ENCODE measurements around the gene NRGN.
A peak's percentile ranks its signal among the peaks of the same experiment; 100 is the strongest.

The NRGN gene

DNA sequence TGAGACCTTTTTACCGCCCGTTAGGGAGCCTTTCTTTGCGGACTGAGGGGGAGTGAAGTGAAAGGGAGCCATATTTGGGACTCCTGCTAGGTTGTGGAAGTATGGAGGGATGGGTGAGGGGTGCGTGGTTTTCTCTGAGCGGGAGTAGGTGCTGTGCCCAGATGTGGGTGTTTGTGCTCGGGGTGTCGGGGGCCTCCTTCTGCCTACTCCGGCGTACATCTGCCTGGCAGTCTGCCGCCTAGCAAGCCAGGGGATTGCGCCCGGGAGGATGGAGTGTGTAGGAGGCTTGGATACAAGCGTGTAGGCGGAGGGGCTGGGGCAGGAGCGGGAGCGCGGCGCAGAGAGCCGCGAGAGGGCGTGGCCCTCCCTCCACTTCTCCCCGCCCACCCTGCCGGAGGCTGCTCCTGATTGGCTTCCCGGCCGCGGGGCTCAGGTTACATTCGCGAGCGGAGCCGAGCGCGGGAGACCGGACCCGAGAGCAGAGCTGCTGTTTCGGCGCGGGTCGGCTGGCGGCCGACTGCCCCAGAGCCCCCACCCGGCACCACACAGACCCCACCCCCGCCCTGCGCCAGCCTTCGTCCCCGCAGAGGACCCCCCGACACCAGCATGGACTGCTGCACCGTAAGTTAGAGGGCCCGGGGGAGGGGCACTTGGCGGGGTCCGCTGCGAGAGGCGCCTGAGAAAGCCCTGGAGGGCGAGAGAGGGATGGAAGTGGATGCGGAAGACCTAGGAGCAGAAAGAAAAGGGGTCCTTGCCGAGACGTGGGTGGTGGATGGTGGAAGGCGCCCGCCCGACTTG, at the start of gene NRGN:
Gene NRGN, plus strand, starts transcription at position 464 of the 798 bp plus-strand sequence. Its CDS starts 143 bp downstream, at position 607.
- DNase-seq (ENCODE audit: low spot score), result peak; percentile 81

DNA sequence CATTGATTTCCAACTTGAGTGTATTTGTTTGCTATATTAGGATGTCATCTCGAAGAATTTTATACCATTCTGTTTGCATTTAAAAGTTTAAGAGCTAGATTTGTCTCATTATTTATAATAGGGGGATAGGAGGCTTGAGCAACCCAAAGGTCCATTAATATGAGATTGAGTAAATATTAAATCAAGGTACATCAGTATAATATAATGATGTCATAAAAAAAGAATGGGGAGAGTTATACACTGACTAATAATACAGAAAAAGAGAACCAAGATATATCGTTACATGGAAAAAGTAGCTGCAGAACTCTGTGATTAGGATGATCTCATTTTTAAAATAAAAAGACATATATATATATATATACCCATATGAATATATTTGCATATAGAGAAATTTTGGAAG, 46.6 kb upstream of the NRGN start:
- no peak for DNase-seq (ENCODE audit: low spot score)

DNA sequence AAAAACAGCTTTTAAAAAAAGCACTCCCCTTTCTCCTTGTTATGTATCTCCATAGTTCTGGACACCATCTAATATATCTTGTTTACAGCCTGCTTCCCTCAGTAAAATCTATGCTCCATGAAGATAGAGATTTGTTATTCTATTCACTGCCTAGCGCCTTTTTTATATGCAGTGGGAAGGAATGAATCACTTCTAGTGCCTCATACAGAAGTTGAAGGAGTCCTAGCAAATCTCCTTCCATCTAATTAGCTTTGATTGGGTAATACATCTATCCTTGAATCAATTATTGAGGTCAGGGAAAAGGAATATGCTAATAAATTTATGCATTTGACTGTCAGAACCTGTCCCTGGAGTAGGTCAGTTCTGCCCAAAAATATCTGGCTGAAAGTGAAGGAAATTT, 40.2 kb upstream of the NRGN start:
- DNase-seq (ENCODE audit: low spot score), result no peak

DNA sequence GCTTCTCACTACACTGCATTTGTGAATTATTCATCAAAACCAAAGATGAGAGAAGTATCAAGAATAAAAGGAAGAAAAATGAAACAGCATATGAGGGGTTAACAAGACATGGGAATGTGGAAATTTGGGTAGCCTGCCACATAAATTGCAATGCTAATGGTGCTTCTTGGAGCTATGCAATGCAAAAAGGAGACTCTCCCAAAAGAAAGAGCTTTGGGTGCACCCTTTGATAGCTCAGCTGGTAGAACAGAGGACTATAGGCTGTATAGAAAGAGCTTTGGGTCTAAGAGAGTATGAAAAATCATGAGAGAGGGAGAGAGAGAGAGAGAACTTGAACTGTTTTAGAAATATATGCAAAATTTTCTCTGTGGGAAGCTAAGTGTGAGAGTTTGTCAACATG, 39.7 kb upstream of the NRGN start:
- DNase-seq (ENCODE audit: low spot score), result no peak

DNA sequence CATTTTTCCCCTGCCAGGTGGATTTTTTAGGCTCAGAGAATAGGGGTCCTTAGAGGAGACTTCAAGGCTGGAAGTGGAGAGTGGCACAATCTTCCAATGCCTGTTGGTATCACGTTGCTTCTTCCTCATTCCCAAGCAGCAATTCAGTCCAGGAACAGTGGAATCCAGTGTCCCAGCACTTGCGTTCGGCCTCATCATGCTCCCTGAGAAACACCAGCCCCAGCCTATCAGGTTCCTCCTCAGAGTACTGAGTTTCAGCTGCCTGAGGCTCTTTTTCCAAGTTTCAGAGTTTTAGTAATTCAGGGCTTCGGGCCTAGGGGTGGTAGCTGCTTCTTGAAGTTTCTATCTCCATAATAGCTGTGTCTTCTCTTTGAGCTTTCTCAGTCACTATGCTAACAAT, 31.9 kb upstream of the NRGN start:
- no peak for DNase-seq (ENCODE audit: low spot score)

DNA sequence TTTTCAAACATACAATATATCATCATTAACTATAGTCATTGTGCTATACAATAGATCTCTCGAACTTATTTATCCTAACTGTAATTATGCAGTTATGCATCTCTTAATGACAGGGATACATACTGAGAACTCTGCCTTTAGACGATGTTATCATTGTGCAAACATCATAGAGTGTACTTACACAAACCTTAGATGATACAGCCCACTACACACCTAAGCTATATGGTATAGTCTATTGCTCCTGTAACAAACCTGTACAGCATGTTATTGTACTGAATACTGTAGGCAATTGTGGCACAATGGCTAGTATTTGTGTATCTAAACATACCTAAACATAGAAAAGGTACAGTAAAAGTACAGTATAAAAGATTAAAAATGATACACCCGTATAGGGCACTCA, 27.4 kb upstream of the NRGN start:
- DNase-seq (ENCODE audit: low spot score), result no peak

DNA sequence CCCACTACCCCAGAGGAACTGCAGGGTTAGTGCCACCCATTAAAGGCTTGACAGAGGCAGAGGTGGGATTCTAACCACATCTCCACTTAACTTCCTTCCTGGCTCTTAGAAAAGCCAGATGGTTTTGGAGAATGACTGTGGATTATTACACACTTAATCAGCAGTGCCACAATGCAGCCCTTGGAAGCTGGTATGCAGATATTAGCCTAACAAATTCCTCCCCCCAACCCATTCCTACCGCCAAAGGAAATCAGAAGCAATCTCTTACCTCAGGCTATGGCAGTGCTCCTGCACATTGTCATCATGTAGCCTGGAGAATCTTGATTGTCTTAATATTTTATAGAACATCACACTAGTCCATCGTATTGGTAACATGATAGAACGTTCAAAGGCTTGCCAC, 23.2 kb upstream of the NRGN start:
- DNase-seq (ENCODE audit: low spot score), result no peak

DNA sequence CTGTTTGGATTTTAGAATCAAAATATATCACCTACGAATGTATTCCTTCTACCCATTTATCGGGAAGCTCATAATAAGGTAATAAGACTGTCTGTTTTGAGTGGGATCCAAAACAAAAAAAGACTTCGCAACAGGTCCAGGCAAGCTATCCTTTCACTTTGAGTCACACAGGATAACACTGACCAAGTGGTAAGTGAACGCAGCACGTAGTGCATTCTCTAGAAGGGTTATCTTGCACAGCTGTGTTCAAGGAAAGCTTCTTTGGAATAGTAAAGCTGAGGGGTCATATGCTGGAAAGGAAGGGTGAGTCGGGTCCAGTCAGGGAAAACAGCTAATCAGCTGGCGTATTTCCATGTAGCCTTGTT, 22.3 kb upstream of the NRGN start:
- no peak for DNase-seq (ENCODE audit: low spot score)

DNA sequence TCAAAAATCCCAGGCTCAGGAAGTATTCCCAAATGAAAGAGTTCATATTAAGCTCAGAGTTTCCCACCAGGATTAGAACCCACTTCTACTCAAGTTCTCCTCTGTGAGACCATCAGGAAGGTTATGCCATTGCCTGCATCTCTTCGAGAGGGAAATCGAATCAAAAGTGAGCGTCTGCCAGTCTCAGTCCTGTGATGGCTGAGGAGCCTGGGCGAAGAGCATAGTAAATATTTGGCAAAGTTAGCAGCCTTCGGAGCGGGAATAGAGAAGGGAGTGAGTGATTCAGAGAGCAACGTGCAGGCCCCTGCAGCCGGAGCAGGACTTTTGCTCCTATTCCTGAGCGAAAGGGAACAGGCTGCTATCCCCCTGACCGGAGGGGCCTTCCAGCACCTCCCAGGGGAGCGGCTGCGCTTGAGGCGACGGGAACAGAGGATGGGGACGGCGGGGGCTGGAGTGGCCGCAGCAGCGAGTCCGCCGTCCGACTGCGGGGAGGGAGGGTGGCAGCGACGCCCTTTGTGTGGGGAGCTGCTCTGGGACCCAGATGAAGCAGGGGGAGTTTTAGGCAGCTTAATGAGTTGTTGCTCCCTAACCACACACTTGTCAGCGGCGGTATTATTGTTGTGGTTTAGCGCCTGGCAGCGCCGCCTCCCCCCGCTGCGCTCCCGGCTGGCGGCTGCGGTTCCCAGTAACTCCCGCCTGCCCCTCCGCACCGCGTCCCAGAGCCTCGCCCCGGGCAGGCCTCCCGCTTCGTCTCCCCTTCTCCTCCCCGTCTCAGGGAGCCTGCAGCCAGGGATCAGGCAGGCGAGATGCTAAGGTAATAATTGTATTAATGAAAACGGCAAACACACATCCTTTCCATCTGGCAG, 21.7 kb upstream of the NRGN start:
- DNase-seq (ENCODE audit: low spot score), result peak; percentile 12

DNA sequence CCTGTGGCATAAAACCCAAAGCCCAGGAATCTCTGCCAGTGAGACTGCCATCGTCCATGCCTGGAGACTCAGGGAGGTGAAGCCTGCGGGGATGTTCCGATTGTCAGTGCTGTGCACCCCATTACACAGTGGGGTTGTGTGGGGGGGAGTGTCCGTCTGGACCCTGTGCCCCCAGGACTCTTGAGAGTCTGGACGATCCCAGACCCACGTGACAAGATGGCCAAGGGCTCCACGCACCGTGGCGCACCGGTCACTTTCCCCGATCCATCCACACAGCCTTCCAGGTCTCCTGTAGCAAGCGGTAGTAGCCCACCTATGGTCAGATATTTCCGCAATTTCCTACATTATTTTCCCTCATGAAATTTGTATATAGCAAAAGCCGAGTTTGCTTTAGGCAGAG, 20.9 kb upstream of the NRGN start:
- no peak for DNase-seq (ENCODE audit: low spot score)

DNA sequence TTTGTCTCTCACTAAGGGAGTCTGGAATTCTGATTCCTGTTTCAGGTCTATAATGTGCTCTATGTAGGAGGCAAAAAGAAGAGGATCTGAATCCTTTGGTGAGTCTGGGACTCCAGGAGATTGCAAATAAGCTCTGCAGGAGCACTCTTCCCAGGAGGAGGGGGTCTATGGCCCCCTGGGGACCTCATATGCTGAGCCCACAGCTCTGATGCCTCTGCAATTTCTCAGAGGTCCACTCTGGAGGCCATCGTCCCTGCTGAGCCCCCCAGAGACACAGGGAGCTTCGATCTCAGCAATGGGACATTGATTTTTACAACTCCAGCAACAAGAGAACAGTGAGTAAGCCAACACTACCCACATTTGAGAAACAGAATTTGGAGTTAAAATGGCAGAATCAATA, 20.2 kb upstream of the NRGN start:
- no peak for DNase-seq (ENCODE audit: low spot score)

DNA sequence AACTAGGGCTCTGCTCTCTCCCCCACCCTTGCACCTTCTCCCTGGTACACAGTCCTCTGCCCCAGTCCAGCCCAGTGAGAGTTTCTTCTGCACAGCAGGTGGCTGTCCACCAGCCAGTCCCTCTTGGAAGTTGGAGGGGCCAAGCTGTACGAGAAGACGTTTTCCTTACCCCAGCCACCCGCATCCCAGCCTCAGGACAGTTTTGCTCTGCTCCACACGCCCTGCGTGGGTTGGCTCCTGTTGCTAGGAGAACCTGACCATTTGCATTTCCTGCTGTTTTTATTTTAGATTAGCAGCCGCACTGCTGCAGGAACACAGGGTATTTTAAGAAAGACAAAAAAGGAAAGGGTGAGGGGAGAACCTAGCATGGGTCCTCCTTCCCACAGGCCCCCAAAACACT, 17.6 kb upstream of the NRGN start:
- DNase-seq (ENCODE audit: low spot score), result no peak

DNA sequence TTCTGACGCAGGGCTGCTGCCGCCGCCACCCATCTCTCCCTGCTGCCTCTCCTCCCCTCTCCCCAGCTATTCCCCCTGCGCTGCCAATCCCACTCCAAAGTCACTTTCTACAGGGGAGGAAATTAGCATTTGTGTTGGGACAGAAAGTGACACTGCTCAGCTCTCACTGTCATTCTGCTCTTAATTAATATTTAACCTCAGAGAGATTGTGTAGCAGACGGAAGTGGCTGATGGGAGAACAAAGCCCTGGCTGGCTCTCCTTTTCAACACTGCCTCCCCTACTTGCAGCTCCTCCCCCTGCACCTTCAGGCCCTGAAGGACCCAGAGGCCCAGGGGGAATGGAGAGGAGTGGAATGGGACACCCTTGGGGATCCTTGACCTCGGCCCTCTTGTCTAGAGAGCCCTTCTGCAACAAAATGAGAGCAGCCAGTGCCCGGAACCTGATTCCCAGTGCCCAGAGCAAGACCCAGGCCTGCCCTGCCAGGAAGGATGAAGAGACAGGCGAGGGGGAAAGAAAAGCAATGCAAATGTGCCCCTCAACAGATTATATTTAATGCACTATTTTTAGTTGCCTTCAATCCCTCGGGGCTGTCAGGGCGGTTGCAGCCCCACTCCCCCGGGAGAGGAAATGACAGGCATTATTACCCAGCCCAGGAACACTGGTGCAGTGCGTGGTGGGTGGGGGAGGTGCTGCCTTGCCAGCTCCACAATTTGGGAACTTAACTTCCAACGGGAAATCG, 14.6 kb upstream of the NRGN start:
- DNase-seq (ENCODE audit: low spot score), result no peak

DNA sequence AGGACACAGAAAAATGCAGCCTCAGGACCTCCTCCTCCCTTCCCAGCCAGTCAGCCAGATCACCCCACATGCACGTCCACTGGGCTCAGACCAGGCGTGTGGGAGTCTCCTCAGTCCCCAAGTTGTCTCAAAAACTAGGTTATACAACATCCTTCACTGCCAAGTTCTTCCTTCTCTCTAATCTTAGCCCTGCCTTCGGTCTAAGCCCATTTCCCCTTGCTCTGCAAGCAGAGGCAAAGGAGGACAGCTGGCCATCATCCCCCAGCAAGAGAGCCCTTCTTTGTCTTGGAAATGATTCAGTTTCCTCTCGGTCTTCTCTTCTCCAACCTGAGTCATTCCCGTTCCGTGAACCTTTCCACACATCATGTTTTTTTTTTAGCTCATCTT, 14.0 kb upstream of the NRGN start:
- no peak for DNase-seq (ENCODE audit: low spot score)

DNA sequence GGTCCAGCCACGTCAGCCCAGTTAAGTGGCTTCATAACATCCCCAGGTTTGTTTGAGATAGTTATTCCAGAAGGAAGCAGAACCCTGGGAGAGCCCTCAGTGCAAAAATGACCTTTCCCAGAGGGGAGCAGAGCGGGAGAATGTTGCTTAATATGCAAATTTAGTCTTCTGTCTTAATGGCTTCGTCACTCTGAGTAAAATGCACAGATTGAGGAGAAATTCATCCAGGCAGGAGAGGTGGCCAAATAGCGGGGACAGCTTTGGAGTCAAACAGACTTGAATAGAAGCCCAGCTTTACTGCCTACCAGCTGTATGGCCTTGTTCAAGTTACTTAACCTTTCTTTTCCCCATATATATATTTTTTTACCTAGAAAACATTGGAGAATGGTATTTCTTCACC, 12.3 kb upstream of the NRGN start:
- no peak for DNase-seq (ENCODE audit: low spot score)

DNA sequence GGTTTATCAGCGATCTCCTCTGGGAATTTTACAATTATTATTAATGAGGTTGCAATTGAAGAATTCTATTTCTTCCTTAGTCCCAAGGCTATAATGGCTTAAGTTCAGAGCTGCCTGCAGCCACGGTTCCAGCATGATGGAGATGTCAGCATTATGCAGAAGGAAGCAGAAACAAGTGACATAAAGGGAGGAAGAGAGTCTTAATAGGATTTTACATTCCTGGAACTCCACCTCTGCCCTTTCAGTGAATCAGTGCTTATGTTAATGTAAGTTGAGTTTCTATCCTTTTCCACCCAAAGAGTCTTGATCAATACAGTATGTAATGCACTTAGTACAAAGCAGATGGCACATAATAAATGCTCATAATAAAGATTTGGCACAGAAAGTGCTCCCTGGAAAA, 11.6 kb upstream of the NRGN start:
- DNase-seq (ENCODE audit: low spot score), result no peak

DNA sequence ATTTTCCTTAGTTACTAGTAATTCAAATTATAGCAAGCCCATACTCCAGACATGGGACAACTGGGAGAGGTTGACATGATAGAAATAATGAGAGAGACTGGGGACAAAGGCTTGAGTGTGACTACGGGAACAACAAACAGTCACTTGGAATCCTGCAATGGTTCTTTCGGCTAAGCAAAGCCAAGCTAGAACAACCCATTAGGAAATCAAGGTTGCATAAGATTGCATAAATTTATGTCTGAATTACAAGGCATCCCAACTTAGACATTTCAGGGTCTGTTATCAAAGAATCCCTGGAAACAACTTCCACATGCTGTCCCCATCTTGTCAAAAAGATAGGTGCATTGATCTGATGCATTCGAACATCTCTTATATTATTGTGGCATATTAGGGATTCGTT, 10.2 kb upstream of the NRGN start:
- DNase-seq (ENCODE audit: low spot score), result no peak

DNA sequence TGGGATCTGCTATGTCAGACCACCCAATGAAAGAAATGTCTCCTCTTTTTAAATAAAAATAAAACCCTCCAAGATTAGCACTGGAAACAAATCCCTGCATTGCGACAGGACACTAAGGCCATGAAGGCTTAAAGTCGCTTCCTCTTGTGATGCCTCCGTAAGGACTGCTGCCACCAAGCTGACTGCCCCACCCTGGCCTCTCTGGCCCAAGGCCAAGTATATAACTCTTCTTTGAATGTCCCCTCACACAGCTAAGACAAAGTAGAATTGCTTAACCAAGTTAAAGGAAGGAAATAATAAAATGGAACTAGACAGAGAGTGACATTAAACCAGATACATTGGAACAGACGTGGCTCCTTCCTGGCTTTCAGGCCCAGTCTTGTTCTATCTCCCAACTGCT, 7.5 kb upstream of the NRGN start:
- no peak for DNase-seq (ENCODE audit: low spot score)

DNA sequence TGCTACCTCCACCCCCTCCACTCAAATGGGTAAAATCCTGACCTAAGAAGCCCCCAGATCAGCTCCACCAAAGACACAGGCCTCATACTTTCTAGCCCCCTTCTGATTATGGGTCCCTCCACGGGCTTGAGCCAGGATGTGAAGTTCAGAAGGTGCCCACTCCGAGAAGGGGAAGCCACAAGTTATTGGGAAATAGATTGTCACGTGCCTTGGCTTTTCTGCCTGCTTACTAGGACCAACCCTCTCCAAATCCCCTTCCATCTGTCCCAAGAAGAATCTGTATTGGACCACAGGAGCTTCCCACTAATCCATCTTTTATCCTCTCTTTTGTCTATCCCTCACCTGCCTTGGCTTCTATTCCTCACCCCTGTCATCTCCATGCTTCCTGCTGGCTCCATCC, 3.0 kb upstream of the NRGN start:
- no peak for DNase-seq (ENCODE audit: low spot score)

DNA sequence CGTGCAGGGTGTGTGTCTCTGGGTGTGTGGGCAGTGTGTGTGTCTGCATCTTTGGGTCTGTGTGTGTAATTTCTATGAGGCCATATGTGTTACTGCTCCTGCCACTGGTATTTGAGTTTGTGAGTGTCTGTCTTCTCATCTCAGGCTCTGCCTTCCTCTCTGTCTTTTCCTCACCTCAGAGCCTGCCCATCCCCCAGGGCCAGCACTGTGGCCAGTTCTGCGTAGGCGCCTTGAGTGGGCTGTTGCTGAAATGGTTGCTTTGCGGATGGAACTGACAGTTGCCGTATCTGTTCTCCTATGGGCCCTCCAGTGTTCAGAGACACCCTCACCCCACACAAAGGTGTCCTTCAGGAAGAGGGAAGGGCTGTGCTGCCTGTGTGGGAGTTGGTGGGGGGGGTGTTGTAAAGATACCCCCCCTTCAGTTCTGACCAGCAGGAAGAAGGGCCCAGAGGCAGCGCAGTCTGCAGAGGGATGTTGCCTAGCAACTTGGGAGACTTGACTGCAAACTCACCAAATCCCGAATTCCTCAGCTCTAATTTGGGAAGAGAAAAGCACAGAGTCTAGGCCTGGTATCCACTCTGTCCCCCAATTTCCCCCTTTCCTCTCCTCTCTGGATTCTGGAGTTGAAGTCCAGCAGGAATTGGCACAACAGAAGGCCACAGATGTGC, 2.0 kb upstream of the NRGN start:
- no peak for DNase-seq (ENCODE audit: low spot score)

DNA sequence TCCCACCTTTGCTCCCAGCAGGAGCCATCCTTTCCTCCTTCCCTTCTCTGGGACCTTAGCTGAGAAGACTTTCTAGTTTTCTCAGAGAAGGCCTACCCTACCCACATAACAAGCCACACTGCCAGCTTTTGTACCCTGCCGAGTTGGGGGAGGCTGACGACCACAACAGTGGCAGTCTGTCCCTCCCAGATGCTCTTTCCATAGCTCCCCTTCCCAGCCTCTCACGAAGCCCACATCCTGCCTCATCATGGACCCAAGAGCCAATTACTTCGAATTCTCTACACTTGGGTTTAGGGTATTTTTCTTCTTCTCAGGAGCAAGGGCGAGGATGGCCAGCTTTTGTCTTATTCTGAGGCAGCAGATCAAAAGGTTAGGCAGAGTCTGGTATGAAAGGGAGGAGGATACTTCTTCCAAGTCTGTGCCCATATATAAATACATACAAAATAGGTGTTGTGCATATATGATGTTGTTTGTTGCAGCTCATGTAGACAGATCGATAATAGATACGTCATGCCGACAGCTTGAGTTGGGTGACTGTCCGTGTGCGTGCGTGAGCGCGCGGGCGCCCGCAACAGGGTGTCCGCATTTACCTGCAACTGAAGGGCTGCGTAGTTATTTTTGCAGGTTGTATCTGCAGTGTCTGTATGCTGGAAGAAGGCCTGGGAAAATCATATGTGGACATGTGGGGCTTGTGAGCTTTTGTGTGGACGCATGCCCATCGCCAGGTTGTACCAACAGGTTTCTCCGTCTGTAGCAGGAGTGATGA, 846 bp upstream of the NRGN start:
- DNase-seq (ENCODE audit: low spot score), result no peak
